ENCODE results near the gene KRTAP19-2. TPM values are rescaled to one million over a fixed set of nuclear protein-coding genes. Genes with fewer than 3 reads are reported as not detected.

The KRTAP19-2 gene
- total and polyA plus RNA-seq, 3 experiments from 2014 or later = not detected

DNA sequence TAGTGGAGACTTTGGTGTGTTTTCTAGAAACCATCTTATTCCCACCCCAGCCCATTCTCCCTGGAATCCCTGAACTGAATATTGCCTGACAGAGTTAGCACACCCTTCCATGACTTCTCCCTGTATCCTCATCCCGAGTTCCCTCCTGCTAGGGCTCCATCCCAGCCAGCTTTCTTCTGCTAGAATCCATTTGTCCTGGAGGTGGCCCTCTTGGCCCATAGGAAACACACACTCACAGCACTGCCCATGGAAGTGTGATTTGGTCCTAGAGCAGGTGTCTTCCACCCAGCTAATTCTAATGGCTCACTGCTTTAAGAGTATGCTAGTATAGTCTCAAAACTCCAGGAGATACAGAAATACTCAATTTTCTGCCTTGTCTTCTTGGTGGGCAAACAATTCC lies 43.0 kb downstream of the KRTAP19-2 start:
- Mint-ChIP-seq H3K27ac (no peak overlapping the region), H3K9me3 (peaks cover 0 to 6% (median 2%) of the 10 kb centered on the region in 5 donors), H3K27me3 (no peaks in the 10 kb centered on the region), H3K36me3 (no peaks in the 10 kb centered on the region), H3K4me1 (no peaks in the 10 kb centered on the region), H3K4me3 (no peak overlapping the region)
- H3K36me3 ChIP-seq (ENCODE audit: insufficient read depth, low read length) = no peaks in the 10 kb centered on the region
- no peaks in the 10 kb centered on the region for H3K27me3 ChIP-seq (ENCODE audit: insufficient read depth, low read length, poor library complexity, severe bottlenecking)
- no peaks in the 10 kb centered on the region for H3K4me1 ChIP-seq (ENCODE audit: insufficient read depth, low read length)
- ChIA-PET CTCF (no interaction called here), POLR2A (no interaction called here)
- H3K9me3 ChIP-seq (ENCODE audit: low read length) = no peaks in the 10 kb centered on the region
- no peak for DNase-seq
- H3K27ac ChIP-seq (ENCODE audit: low read depth, low read length) = no peak overlapping the region
- no peak overlapping the region for H3K4me3 ChIP-seq (ENCODE audit: low read length)

DNA sequence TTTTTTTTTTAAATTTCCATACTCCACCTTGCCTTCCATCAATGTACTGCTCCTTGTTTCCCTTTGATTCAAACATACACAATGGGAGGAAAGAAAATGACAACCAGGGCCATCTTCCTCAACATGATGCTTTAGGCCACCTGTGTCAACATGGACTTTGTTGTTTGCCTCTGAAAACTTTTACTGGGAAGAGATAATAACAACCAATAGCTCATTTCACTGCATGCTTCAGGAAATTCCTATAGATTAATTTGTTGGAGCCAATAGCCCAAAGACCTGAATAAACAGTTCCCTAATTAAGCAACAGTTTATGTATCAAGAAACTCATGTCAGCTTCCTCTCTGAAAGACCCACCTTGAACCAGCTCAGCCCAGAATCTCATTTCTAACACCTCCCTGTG lies 44.0 kb downstream of the KRTAP19-2 start:
- CTCF ChIA-PET = no interaction called here
- H3K27me3 Mint-ChIP-seq = no peaks in the 10 kb centered on the region
- peaks cover 0 to 6% (median 2%) of the 10 kb centered on the region in 5 donors for H3K9me3 Mint-ChIP-seq
- H3K4me1 Mint-ChIP-seq = no peaks in the 10 kb centered on the region
- Histone ChIP-seq H3K27ac (ENCODE audit: low read depth, low read length) (no peak overlapping the region), H3K36me3 (ENCODE audit: insufficient read depth, low read length) (no peaks in the 10 kb centered on the region), H3K27me3 (ENCODE audit: insufficient read depth, low read length, poor library complexity, severe bottlenecking) (no peaks in the 10 kb centered on the region), H3K4me3 (ENCODE audit: low read length) (no peak overlapping the region), H3K4me1 (ENCODE audit: insufficient read depth, low read length) (no peaks in the 10 kb centered on the region), H3K9me3 (ENCODE audit: low read length) (no peaks in the 10 kb centered on the region)
- no peak for DNase-seq
- H3K36me3 Mint-ChIP-seq = no peaks in the 10 kb centered on the region
- H3K4me3 Mint-ChIP-seq = no peak overlapping the region
- no peak overlapping the region for H3K27ac Mint-ChIP-seq
- POLR2A ChIA-PET = no interaction called here

DNA sequence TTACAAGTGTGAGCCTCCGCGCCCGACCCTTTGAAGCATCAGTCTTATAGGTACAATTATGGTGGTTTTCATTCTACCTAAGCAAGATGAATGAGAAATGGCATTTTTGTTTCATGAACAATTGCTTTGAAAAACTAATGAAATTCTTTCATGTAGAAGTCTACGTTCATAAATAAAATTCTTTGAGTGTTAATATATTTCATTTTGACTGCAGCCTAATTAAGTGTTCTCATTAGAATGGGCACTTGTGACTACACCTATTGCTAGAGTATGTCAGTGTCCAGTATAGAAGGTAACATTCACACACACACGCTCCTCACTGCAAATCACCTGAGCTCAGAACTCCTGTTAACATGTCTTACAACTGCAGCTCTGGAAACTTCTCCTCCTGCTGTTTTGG lies 47.3 kb downstream of the KRTAP19-2 start, which contains the start of gene KRTAP15-1:
Gene KRTAP15-1, plus strand, starts transcription at position 301 of the 400 bp plus-strand sequence. Its CDS starts 53 bp downstream, at position 354.
- no peaks in the 10 kb centered on the region for H3K27me3 Mint-ChIP-seq
- H3K4me3 Mint-ChIP-seq = no peak within 1 kb of the TSS
- H3K36me3 Mint-ChIP-seq = no peaks in the 10 kb centered on the region
- CTCF ChIA-PET = no interaction called here
- no peaks in the 10 kb centered on the region for H3K36me3 ChIP-seq (ENCODE audit: insufficient read depth, low read length)
- H3K4me1 ChIP-seq (ENCODE audit: insufficient read depth, low read length) = no peaks in the 10 kb centered on the region
- no peak within 1 kb of the TSS for H3K27ac ChIP-seq (ENCODE audit: low read depth, low read length)
- no peak within 1 kb of the TSS for H3K4me3 ChIP-seq (ENCODE audit: low read length)
- DNase-seq = no peak
- H3K9me3 Mint-ChIP-seq = peaks cover 0 to 6% (median 0%) of the 10 kb centered on the region in 5 donors
- no peaks in the 10 kb centered on the region for H3K27me3 ChIP-seq (ENCODE audit: insufficient read depth, low read length, poor library complexity, severe bottlenecking)
- no peaks in the 10 kb centered on the region for H3K4me1 Mint-ChIP-seq
- no peaks in the 10 kb centered on the region for H3K9me3 ChIP-seq (ENCODE audit: low read length)
- H3K27ac Mint-ChIP-seq = peak within 1 kb of the TSS in 2 of 8 donors; percentile 48 to 55
- POLR2A ChIA-PET = no interaction called here

Other genes starting within 250 kb of the KRTAP19-2 start
- gene KRTAP24-1, start 204.5 kb downstream of the KRTAP19-2 start, total RNA-seq = not detected
- not detected for gene KRTAP24-1, start 204.5 kb downstream of the KRTAP19-2 start, polyA plus RNA-seq
- gene KRTAP25-1, start 197.9 kb downstream of the KRTAP19-2 start, total RNA-seq = not detected
- not detected for gene KRTAP25-1, start 197.9 kb downstream of the KRTAP19-2 start, polyA plus RNA-seq
- not detected for gene KRTAP26-1, start 167.1 kb downstream of the KRTAP19-2 start, total RNA-seq
- not detected for gene KRTAP26-1, start 167.1 kb downstream of the KRTAP19-2 start, polyA plus RNA-seq
- gene KRTAP27-1, start 149.7 kb downstream of the KRTAP19-2 start, total RNA-seq = not detected
- not detected for gene KRTAP27-1, start 149.7 kb downstream of the KRTAP19-2 start, polyA plus RNA-seq
- gene KRTAP23-1, start 138.8 kb downstream of the KRTAP19-2 start, total RNA-seq = not detected
- gene KRTAP23-1, start 138.8 kb downstream of the KRTAP19-2 start, polyA plus RNA-seq = not detected
- gene KRTAP13-2, start 115.2 kb downstream of the KRTAP19-2 start, total RNA-seq = not detected
- not detected for gene KRTAP13-2, start 115.2 kb downstream of the KRTAP19-2 start, polyA plus RNA-seq
- gene KRTAP13-1, start 91.4 kb downstream of the KRTAP19-2 start, total RNA-seq = not detected
- gene KRTAP13-1, start 91.4 kb downstream of the KRTAP19-2 start, polyA plus RNA-seq = not detected
- gene KRTAP13-3, start 61.5 kb downstream of the KRTAP19-2 start, total RNA-seq = not detected
- gene KRTAP13-3, start 61.5 kb downstream of the KRTAP19-2 start, polyA plus RNA-seq = not detected
- gene KRTAP13-4, start 57.2 kb downstream of the KRTAP19-2 start, total RNA-seq = not detected
- gene KRTAP13-4, start 57.2 kb downstream of the KRTAP19-2 start, polyA plus RNA-seq = not detected
- gene KRTAP15-1, start 47.2 kb downstream of the KRTAP19-2 start, total RNA-seq = not detected
- not detected for gene KRTAP15-1, start 47.2 kb downstream of the KRTAP19-2 start, polyA plus RNA-seq
- not detected for gene KRTAP19-1, start 7.1 kb downstream of the KRTAP19-2 start, total RNA-seq
- gene KRTAP19-1, start 7.1 kb downstream of the KRTAP19-2 start, polyA plus RNA-seq = not detected
- not detected for gene KRTAP19-3, start 4.6 kb upstream of the KRTAP19-2 start, total RNA-seq
- not detected for gene KRTAP19-3, start 4.6 kb upstream of the KRTAP19-2 start, polyA plus RNA-seq
- gene KRTAP19-4, start 9.7 kb upstream of the KRTAP19-2 start, total RNA-seq = not detected
- not detected for gene KRTAP19-4, start 9.7 kb upstream of the KRTAP19-2 start, polyA plus RNA-seq
- gene KRTAP19-5, start 14.7 kb upstream of the KRTAP19-2 start, total RNA-seq = not detected
- gene KRTAP19-5, start 14.7 kb upstream of the KRTAP19-2 start, polyA plus RNA-seq = not detected
- not detected for gene KRTAP19-6, start 54.4 kb upstream of the KRTAP19-2 start, total RNA-seq
- gene KRTAP19-6, start 54.4 kb upstream of the KRTAP19-2 start, polyA plus RNA-seq = not detected
- not detected for gene KRTAP19-7, start 73.9 kb upstream of the KRTAP19-2 start, total RNA-seq
- gene KRTAP19-7, start 73.9 kb upstream of the KRTAP19-2 start, polyA plus RNA-seq = not detected
- not detected for gene KRTAP22-2, start 103.0 kb upstream of the KRTAP19-2 start, total RNA-seq
- gene KRTAP22-2, start 103.0 kb upstream of the KRTAP19-2 start, polyA plus RNA-seq = not detected
- not detected for gene KRTAP6-3, start 105.0 kb upstream of the KRTAP19-2 start, total RNA-seq
- not detected for gene KRTAP6-3, start 105.0 kb upstream of the KRTAP19-2 start, polyA plus RNA-seq
- gene KRTAP6-2, start 111.5 kb upstream of the KRTAP19-2 start, total RNA-seq = not detected
- gene KRTAP6-2, start 111.5 kb upstream of the KRTAP19-2 start, polyA plus RNA-seq = not detected
- not detected for gene KRTAP22-1, start 113.7 kb upstream of the KRTAP19-2 start, total RNA-seq
- not detected for gene KRTAP22-1, start 113.7 kb upstream of the KRTAP19-2 start, polyA plus RNA-seq
- gene KRTAP6-1, start 126.5 kb upstream of the KRTAP19-2 start, total RNA-seq = not detected
- not detected for gene KRTAP6-1, start 126.5 kb upstream of the KRTAP19-2 start, polyA plus RNA-seq
- not detected for gene KRTAP20-1, start 129.0 kb upstream of the KRTAP19-2 start, total RNA-seq
- not detected for gene KRTAP20-1, start 129.0 kb upstream of the KRTAP19-2 start, polyA plus RNA-seq
- gene KRTAP20-4, start 133.2 kb upstream of the KRTAP19-2 start, total RNA-seq = not detected
- not detected for gene KRTAP20-4, start 133.2 kb upstream of the KRTAP19-2 start, polyA plus RNA-seq
- not detected for gene KRTAP20-2, start 147.8 kb upstream of the KRTAP19-2 start, total RNA-seq
- gene KRTAP20-2, start 147.8 kb upstream of the KRTAP19-2 start, polyA plus RNA-seq = not detected
- not detected for gene KRTAP20-3, start 155.4 kb upstream of the KRTAP19-2 start, total RNA-seq
- gene KRTAP20-3, start 155.4 kb upstream of the KRTAP19-2 start, polyA plus RNA-seq = not detected
- gene KRTAP21-3, start 231.3 kb upstream of the KRTAP19-2 start, total RNA-seq = not detected
- gene KRTAP21-3, start 231.3 kb upstream of the KRTAP19-2 start, polyA plus RNA-seq = not detected